ENCODE results near the gene MMADHC.

Gene MMADHC

GRCh38 chr2:149595056-149595963 is 7.7 kb upstream of the MMADHC start:
- H3K36me3 ChIP-seq (ENCODE audit: control insufficient read depth in 2 of 2, insufficient read depth in 2 of 2, low read length in 2 of 2), result no peaks in the 10 kb centered on the region

GRCh38 chr2:149594411-149594810 is 6.8 kb upstream of the MMADHC start:
- H3K9ac ChIP-seq (ENCODE audit: low read depth in 1 of 2, low read length in 2 of 2), result no peak overlapping the region
- H3K4me1 ChIP-seq (ENCODE audit: control insufficient read depth in 2 of 2, insufficient read depth in 2 of 2, low read length in 2 of 2), result no peaks in the 10 kb centered on the region
- no peaks in the 10 kb centered on the region for H3K36me3 ChIP-seq (ENCODE audit: control insufficient read depth in 2 of 2, insufficient read depth in 2 of 2, low read length in 2 of 2)
- no peaks in the 10 kb centered on the region for H3K9me3 ChIP-seq (ENCODE audit: control insufficient read depth in 2 of 2, low read length in 2 of 2)
- no peak overlapping the region for H3K4me3 ChIP-seq (ENCODE audit: low read length in 2 of 2)
- no peaks in the 10 kb centered on the region for H3K27me3 ChIP-seq (ENCODE audit: control insufficient read depth in 2 of 2, insufficient read depth in 2 of 2, low read length in 2 of 2)
- no peak overlapping the region for H3K27ac ChIP-seq (ENCODE audit: low read depth in 2 of 2, low read length in 2 of 2)

More at GRCh38 chr2:149595056-149595963, 7.7 kb upstream of the MMADHC start:
- H3K4me1 ChIP-seq (ENCODE audit: control insufficient read depth in 2 of 2, insufficient read depth in 2 of 2, low read length in 2 of 2), result no peaks in the 10 kb centered on the region
- no peaks in the 10 kb centered on the region for H3K27me3 ChIP-seq (ENCODE audit: control insufficient read depth in 2 of 2, insufficient read depth in 2 of 2, low read length in 2 of 2)
- no peak overlapping the region for H3K27ac ChIP-seq (ENCODE audit: low read depth in 2 of 2, low read length in 2 of 2)
- H3K9me3 ChIP-seq (ENCODE audit: control insufficient read depth in 2 of 2, low read length in 2 of 2), result no peaks in the 10 kb centered on the region
- no peak overlapping the region for H3K4me3 ChIP-seq (ENCODE audit: low read length in 2 of 2)
- no peak overlapping the region for H3K9ac ChIP-seq (ENCODE audit: low read depth in 1 of 2, low read length in 2 of 2)

GRCh38 chr2:149587950-149588487 is 444 bp upstream of the MMADHC start:
- Histone ChIP-seq H3K4me3 (ENCODE audit: low read length in 2 of 2) (peak overlapping the region; percentile 96 to 100), H3K4me1 (ENCODE audit: control insufficient read depth in 2 of 2, insufficient read depth in 2 of 2, low read length in 2 of 2) (peaks cover 7 to 9% of the 10 kb centered on the region in 2 donors), H3K9ac (ENCODE audit: low read depth in 1 of 2, low read length in 2 of 2) (peak overlapping the region in 1 of 2 donors; percentile 98), H3K27ac (ENCODE audit: low read depth in 2 of 2, low read length in 2 of 2) (peak overlapping the region; percentile 99), H3K9me3 (ENCODE audit: control insufficient read depth in 2 of 2, low read length in 2 of 2) (no peaks in the 10 kb centered on the region), H3K36me3 (ENCODE audit: control insufficient read depth in 2 of 2, insufficient read depth in 2 of 2, low read length in 2 of 2) (peaks cover 0 to 2% of the 10 kb centered on the region in 2 donors), H3K27me3 (ENCODE audit: control insufficient read depth in 2 of 2, insufficient read depth in 2 of 2, low read length in 2 of 2) (no peaks in the 10 kb centered on the region)

- Histone ChIP-seq H3K36me3 (ENCODE audit: control insufficient read depth in 2 of 2, insufficient read depth in 2 of 2, low read length in 2 of 2) (peaks cover 0 to 5% of the 10 kb centered on the region in 2 donors), H3K27me3 (ENCODE audit: control insufficient read depth in 2 of 2, insufficient read depth in 2 of 2, low read length in 2 of 2) (no peaks in the 10 kb centered on the region), H3K4me1 (ENCODE audit: control insufficient read depth in 2 of 2, insufficient read depth in 2 of 2, low read length in 2 of 2) (peaks cover 7 to 9% of the 10 kb centered on the region in 2 donors), H3K27ac (ENCODE audit: low read depth in 2 of 2, low read length in 2 of 2) (peak overlapping the region; percentile 99), H3K4me3 (ENCODE audit: low read length in 2 of 2) (peak overlapping the region; percentile 96 to 100), H3K9me3 (ENCODE audit: control insufficient read depth in 2 of 2, low read length in 2 of 2) (no peaks in the 10 kb centered on the region), H3K9ac (ENCODE audit: low read depth in 1 of 2, low read length in 2 of 2) (peak overlapping the region; percentile 98 to 100)
Observed at GRCh38 chr2:149586898-149587219, 716 bp downstream of the MMADHC start.

GRCh38 chr2:149586063-149586462 is 1.5 kb downstream of the MMADHC start:
- Histone ChIP-seq H3K4me1 (ENCODE audit: control insufficient read depth in 2 of 2, insufficient read depth in 2 of 2, low read length in 2 of 2) (peaks cover 7 to 9% of the 10 kb centered on the region in 2 donors), H3K27ac (ENCODE audit: low read depth in 2 of 2, low read length in 2 of 2) (no peak overlapping the region), H3K4me3 (ENCODE audit: low read length in 2 of 2) (peak overlapping the region; percentile 96 to 100), H3K27me3 (ENCODE audit: control insufficient read depth in 2 of 2, insufficient read depth in 2 of 2, low read length in 2 of 2) (no peaks in the 10 kb centered on the region), H3K9me3 (ENCODE audit: control insufficient read depth in 2 of 2, low read length in 2 of 2) (no peaks in the 10 kb centered on the region), H3K36me3 (ENCODE audit: control insufficient read depth in 2 of 2, insufficient read depth in 2 of 2, low read length in 2 of 2) (peaks cover 6 to 12% of the 10 kb centered on the region in 2 donors), H3K9ac (ENCODE audit: low read depth in 1 of 2, low read length in 2 of 2) (no peak overlapping the region)

- Histone ChIP-seq H3K27me3 (ENCODE audit: control insufficient read depth in 2 of 2, insufficient read depth in 2 of 2, low read length in 2 of 2) (no peaks in the 10 kb centered on the region), H3K4me1 (ENCODE audit: control insufficient read depth in 2 of 2, insufficient read depth in 2 of 2, low read length in 2 of 2) (peaks cover 7 to 9% of the 10 kb centered on the region in 2 donors), H3K27ac (ENCODE audit: low read depth in 2 of 2, low read length in 2 of 2) (no peak overlapping the region), H3K4me3 (ENCODE audit: low read length in 2 of 2) (peak overlapping the region; percentile 19 to 100), H3K36me3 (ENCODE audit: control insufficient read depth in 2 of 2, insufficient read depth in 2 of 2, low read length in 2 of 2) (peaks cover 11 to 16% of the 10 kb centered on the region in 2 donors), H3K9ac (ENCODE audit: low read depth in 1 of 2, low read length in 2 of 2) (no peak overlapping the region), H3K9me3 (ENCODE audit: control insufficient read depth in 2 of 2, low read length in 2 of 2) (no peaks in the 10 kb centered on the region)
Observed at GRCh38 chr2:149585166-149585885, 2.2 kb downstream of the MMADHC start.

- Histone ChIP-seq H3K9ac (ENCODE audit: low read depth in 1 of 2, low read length in 2 of 2) (no peak overlapping the region), H3K4me3 (ENCODE audit: low read length in 2 of 2) (no peak overlapping the region), H3K27me3 (ENCODE audit: control insufficient read depth in 2 of 2, insufficient read depth in 2 of 2, low read length in 2 of 2) (no peaks in the 10 kb centered on the region), H3K36me3 (ENCODE audit: control insufficient read depth in 2 of 2, insufficient read depth in 2 of 2, low read length in 2 of 2) (peaks cover 49 to 55% of the 10 kb centered on the region in 2 donors), H3K27ac (ENCODE audit: low read depth in 2 of 2, low read length in 2 of 2) (no peak overlapping the region), H3K4me1 (ENCODE audit: control insufficient read depth in 2 of 2, insufficient read depth in 2 of 2, low read length in 2 of 2) (peaks cover 0 to under 1% of the 10 kb centered on the region in 2 donors), H3K9me3 (ENCODE audit: control insufficient read depth in 2 of 2, low read length in 2 of 2) (no peaks in the 10 kb centered on the region)
Observed at GRCh38 chr2:149579972-149580882, 7.3 kb downstream of the MMADHC start.

- H3K9me3 ChIP-seq (ENCODE audit: control insufficient read depth in 2 of 2, low read length in 2 of 2), result no peaks in the 10 kb centered on the region
- peaks cover 11 to 12% of the 10 kb centered on the region in 2 donors for H3K4me1 ChIP-seq (ENCODE audit: control insufficient read depth in 2 of 2, insufficient read depth in 2 of 2, low read length in 2 of 2)
- H3K36me3 ChIP-seq (ENCODE audit: control insufficient read depth in 2 of 2, insufficient read depth in 2 of 2, low read length in 2 of 2), result peaks cover 56 to 65% of the 10 kb centered on the region in 2 donors
- H3K9ac ChIP-seq (ENCODE audit: low read depth in 1 of 2, low read length in 2 of 2), result no peak overlapping the region
- no peak overlapping the region for H3K4me3 ChIP-seq (ENCODE audit: low read length in 2 of 2)
- H3K27me3 ChIP-seq (ENCODE audit: control insufficient read depth in 2 of 2, insufficient read depth in 2 of 2, low read length in 2 of 2), result no peaks in the 10 kb centered on the region
- no peak overlapping the region for H3K27ac ChIP-seq (ENCODE audit: low read depth in 2 of 2, low read length in 2 of 2)
Observed at GRCh38 chr2:149577269-149577668, 10.3 kb downstream of the MMADHC start.

GRCh38 chr2:149575752-149576151 is 11.8 kb downstream of the MMADHC start:
- Histone ChIP-seq H3K36me3 (ENCODE audit: control insufficient read depth in 2 of 2, insufficient read depth in 2 of 2, low read length in 2 of 2) (peaks cover 48 to 55% of the 10 kb centered on the region in 2 donors), H3K9me3 (ENCODE audit: control insufficient read depth in 2 of 2, low read length in 2 of 2) (no peaks in the 10 kb centered on the region), H3K4me3 (ENCODE audit: low read length in 2 of 2) (no peak overlapping the region), H3K9ac (ENCODE audit: low read depth in 1 of 2, low read length in 2 of 2) (no peak overlapping the region), H3K27me3 (ENCODE audit: control insufficient read depth in 2 of 2, insufficient read depth in 2 of 2, low read length in 2 of 2) (no peaks in the 10 kb centered on the region), H3K4me1 (ENCODE audit: control insufficient read depth in 2 of 2, insufficient read depth in 2 of 2, low read length in 2 of 2) (peaks cover 12 to 17% of the 10 kb centered on the region in 2 donors), H3K27ac (ENCODE audit: low read depth in 2 of 2, low read length in 2 of 2) (no peak overlapping the region)
